HL-60 (cell line): ENCODE results near the gene ANKRD28.
"Not testable (repeated sequence)": the region's sequence is repeated elsewhere in the genome, so short reads cannot be mapped to it uniquely, and the experiment has no call there.

Experiments
- DNase-seq, 2 experiments: peaks; one replicate each; pipeline ENCODE4 v3.0.0-alpha.2; 2010 to 2020; ENCODE audit warnings: low read depth in 1 of 2, low spot score in 1 of 2
- H3K27ac ChIP-seq: fragments of 250-450 bp; sonication (Bioruptor Pico); replicated peaks from 2 replicates; pipeline ENCODE4 v1.5.1; 2020; ENCODE audit warnings: mild to moderate bottlenecking, moderate library complexity
- H3K27me3 ChIP-seq: fragments of 250-450 bp; sonication (Bioruptor Pico); 2 replicates; pipeline ENCODE4 v1.5.1; 2021; ENCODE audit warnings: mild to moderate bottlenecking, moderate library complexity; ENCODE audit not compliant: insufficient read depth, poor library complexity, severe bottlenecking
- H3K4me3 ChIP-seq: replicated peaks from 2 replicates; pipeline ENCODE4 v1.5.1; 2011; ENCODE audit warnings: mild to moderate bottlenecking, control low read depth, low read length; ENCODE audit not compliant: insufficient read depth
- CTCF ChIP-seq: IDR thresholded peaks from one replicate; pipeline ENCODE4 v1.5.1; 2011; ENCODE audit warnings: low read length, control low read depth, inconsistent platforms; ENCODE audit not compliant: insufficient read depth
- GABPA ChIP-seq: IDR thresholded peaks from 2 replicates; pipeline ENCODE4 v1.6.1; 2012; ENCODE audit warnings: low read depth
- POLR2AphosphoS5 ChIP-seq: IDR thresholded peaks from 2 replicates; pipeline ENCODE4 v1.6.1; 2012; ENCODE audit warnings: low read depth
- REST ChIP-seq: IDR thresholded peaks from 2 replicates; pipeline ENCODE4 v1.6.1; 2012; ENCODE audit warnings: low read depth; ENCODE audit not compliant: insufficient replicate concordance
- SPI1 ChIP-seq: IDR thresholded peaks from 2 replicates; pipeline ENCODE4 v1.6.1; 2012; ENCODE audit warnings: low read depth, mild to moderate bottlenecking, borderline replicate concordance

ANKRD28 gene

GRCh38 chr3:15744176-15744575, 53.6 kb downstream of the ANKRD28 start:
- DNase-seq = no peak
- no peaks in the 10 kb centered on the region for H3K27me3 ChIP-seq
- TF ChIP-seq SPI1 (no peak), REST (no peak), POLR2AphosphoS5 (no peak), GABPA (no peak), CTCF (no peak)
- H3K4me3 ChIP-seq = no peak overlapping the region
- H3K27ac ChIP-seq = no peak overlapping the region

GRCh38 chr3:15743587-15744009, 54.2 kb downstream of the ANKRD28 start:
- Histone ChIP-seq H3K4me3 (no peak overlapping the region), H3K27ac (no peak overlapping the region), H3K27me3 (no peaks in the 10 kb centered on the region)
- no peak for DNase-seq
- TF ChIP-seq SPI1 (no peak), CTCF (no peak), POLR2AphosphoS5 (no peak), GABPA (no peak), REST (no peak)

GRCh38 chr3:15742236-15742635, 55.5 kb downstream of the ANKRD28 start:
- not testable (repeated sequence) for DNase-seq, H3K27me3 ChIP-seq, H3K27ac ChIP-seq, H3K4me3 ChIP-seq

- H3K4me3 ChIP-seq, DNase-seq, H3K27ac ChIP-seq, H3K27me3 ChIP-seq: not testable (repeated sequence)
These were observed 59.2 kb downstream of the ANKRD28 start for GRCh38 chr3:15738616-15739005.

- TF ChIP-seq SPI1 (no peak), REST (no peak), POLR2AphosphoS5 (no peak), GABPA (no peak), CTCF (no peak)
- Histone ChIP-seq H3K27me3 (no peaks in the 10 kb centered on the region), H3K4me3 (no peak overlapping the region)
These were observed 66.8 kb downstream of the ANKRD28 start for GRCh38 chr3:15731024-15731423.

More at GRCh38 chr3:15731024-15731423, 66.8 kb downstream of the ANKRD28 start:
- H3K27ac ChIP-seq = no peak overlapping the region
- DNase-seq = no peak
